ENCODE results near the gene SIPA1L3. TPM values are rescaled to one million over a fixed set of nuclear protein-coding genes. Genes with fewer than 3 reads are reported as not detected.

The SIPA1L3 gene
- polyA plus RNA-seq, 1 of the 3 experiments (the other 2 are of a cell fraction): 11.6 TPM

- H3K27me3 ChIP-seq (ENCODE audit: insufficient read depth): no peaks in the 10 kb centered on the region
- WGBS (ENCODE audit: low lambda C conversion rate): 40% methylated on average over 1 of the region's 1 CpG
- H3K79me2 ChIP-seq (ENCODE audit: insufficient read depth): peaks cover 19% of the 10 kb centered on the region; the same call in 1 of the 2 replicates
- DNase-seq: no peak
- no peak overlapping the region for H2AFZ ChIP-seq (ENCODE audit: low read depth)
- 0 out of 2 replicates have a peak, but pooled peaks cover 3% of the 10 kb centered on the region for H4K20me1 ChIP-seq (ENCODE audit: insufficient read depth)
- H3F3A ChIP-seq (replicated peaks; ENCODE audit: insufficient read depth): peaks cover 7% of the 10 kb centered on the region
- POLR2A ChIA-PET: no interaction called here
- no peak overlapping the region for H3K4me3 ChIP-seq (ENCODE audit: low read depth in 2 of 2, low read length in 1 of 2)
- H3K27ac ChIP-seq (ENCODE audit: low read depth in 2 of 2, low read length in 1 of 2): peak overlapping the region in 1 of 2 experiments; percentile 68; a peak in 2 of 4 replicates
- H3K4me1 ChIP-seq (ENCODE audit: control insufficient read depth in 1 of 2, insufficient read depth in 2 of 2, low read depth in 1 of 2, low read length in 1 of 2): 0 out of 4 replicates have a peak, but pooled peaks cover 0 to 4% of the 10 kb centered on the region in 2 experiments
- no peak overlapping the region for H3K9ac ChIP-seq
- CTCF ChIA-PET: interaction anchor here (1.4 kb wide), 1 partner anchor 14 kb away, joined by 4 read pairs; no protein-coding TSS in a partner anchor
- H3K4me2 ChIP-seq: 0 out of 2 replicates have a peak overlapping the region, but pooled peaks have one; percentile 35
- peaks cover 5% of the 10 kb centered on the region in 2 experiments for H3K36me3 ChIP-seq (replicated peaks in 1 of 2; ENCODE audit: control insufficient read depth in 1 of 2, insufficient read depth in 2 of 2, low read length in 1 of 2)
- H3K9me3 ChIP-seq: no peaks in the 10 kb centered on the region
- H3K9me2 ChIP-seq: no peaks in the 10 kb centered on the region
- TF ChIP-seq ZBTB33 (IDR thresholded peaks at IDR 0.05; ENCODE audit: borderline replicate concordance, low read depth): no peak
- TF ChIP-seq RXRA (IDR thresholded peaks at IDR 0.05; ENCODE audit: borderline replicate concordance, low read depth): no peak
- no peak for TF ChIP-seq USF2 (IDR thresholded peaks at IDR 0.05; ENCODE audit: borderline replicate concordance, low read depth, low read length)
- no peak for TF ChIP-seq POLR2AphosphoS5 (IDR thresholded peaks at IDR 0.05; ENCODE audit: low read depth, low read length)
- TF ChIP-seq SIN3A (IDR thresholded peaks at IDR 0.05; ENCODE audit: borderline replicate concordance, low read depth, low read length): peak; percentile 89
- TF ChIP-seq RAD21 (IDR thresholded peaks at IDR 0.05; ENCODE audit: low read length): no peak
- TF ChIP-seq GABPA (IDR thresholded peaks at IDR 0.05; ENCODE audit: low read depth): no peak
- TF ChIP-seq FOXM1 (IDR thresholded peaks at IDR 0.05; ENCODE audit: low read depth): no peak
- TF ChIP-seq YY1 (IDR thresholded peaks at IDR 0.05; ENCODE audit: low read depth): no peak
- TF ChIP-seq USF1 (IDR thresholded peaks at IDR 0.05; ENCODE audit: borderline replicate concordance, low read depth): no peak
- TF ChIP-seq TAF1 (IDR thresholded peaks at IDR 0.05; ENCODE audit: borderline replicate concordance, low read depth, low read length): no peak
- no peak for TF ChIP-seq SMC3 (IDR thresholded peaks at IDR 0.05; ENCODE audit: low read depth, low read length)
- TF ChIP-seq PBX3 (IDR thresholded peaks at IDR 0.05): peak; percentile 85
- TF ChIP-seq NFIC (IDR thresholded peaks at IDR 0.05; ENCODE audit: borderline replicate concordance): peak; percentile 59; the same call in 1 of the 2 replicates
- TF ChIP-seq FOSL2 (IDR thresholded peaks at IDR 0.05; ENCODE audit: borderline replicate concordance, low read depth): peak; percentile 82
- TF ChIP-seq MAX (IDR thresholded peaks at IDR 0.05; ENCODE audit: low read depth): peak; percentile 89
- TF ChIP-seq IRF3 (IDR thresholded peaks at IDR 0.05; ENCODE audit: low read depth, low read length): no peak
- TF ChIP-seq ELF1 (IDR thresholded peaks at IDR 0.05): no peak
- TF ChIP-seq EP300 (IDR thresholded peaks at IDR 0.05; ENCODE audit: borderline replicate concordance in 1 of 2, low read depth in 1 of 2, low read length in 1 of 2): 0 out of 4 replicates have a peak, but pooled peaks of 1 of the 2 experiments have one; percentile 20
- TF ChIP-seq GATA2 (CRISPR knock-in tag; IDR thresholded peaks at IDR 0.05): no peak
- 0 out of 2 replicates have a peak, but pooled peaks have one; percentile 12 for TF ChIP-seq RFX5 (IDR thresholded peaks at IDR 0.05; ENCODE audit: low read length)
- TF ChIP-seq NRF1 (IDR thresholded peaks at IDR 0.05; ENCODE audit: low read depth, low read length): no peak
- TF ChIP-seq TEAD4 (IDR thresholded peaks at IDR 0.05; ENCODE audit: borderline replicate concordance, insufficient read depth): no peak
- no peak for TF ChIP-seq FOXJ3 (CRISPR knock-in tag; IDR thresholded peaks at IDR 0.05)
Measured at GRCh38 chr19:38079926-38080380, 172.9 kb downstream of the SIPA1L3 start.

Data from SK-N-SH (cell line).